Sigmoid colon (tissue), 4 donors: Measurements from ENCODE around the gene IL9.

Experiments
- CTCF ChIP-seq, 4 experiments: fragments of 450-650 bp in 3 of 4; fragments of 200-600 bp in 1 of 4; IDR thresholded peaks; one replicate each; pipeline ENCODE4 v1.5.1; 2016 to 2019; ENCODE audit warnings: antibody characterized with exemption in 4 of 4, mild to moderate bottlenecking in 3 of 4, moderate library complexity in 2 of 4
- EP300 ChIP-seq, 4 donors: sonication (generic); formaldehyde crosslinking; IDR thresholded peaks; one replicate each; pipeline ENCODE4 v1.6.1; 2017; ENCODE audit warnings: antibody characterized with exemption in 4 of 4
- POLR2A ChIP-seq, 2 donors: fragments of 450-650 bp; IDR thresholded peaks; one replicate each; pipeline ENCODE4 v1.6.1; 2016; ENCODE audit warnings: antibody characterized with exemption in 2 of 2, mild to moderate bottlenecking in 2 of 2, moderate library complexity in 2 of 2
- POLR2AphosphoS5 ChIP-seq, 4 donors: sonication (generic); formaldehyde crosslinking; IDR thresholded peaks; one replicate each; pipeline ENCODE4 v1.6.1; 2017; ENCODE audit warnings: antibody characterized with exemption in 4 of 4

GRCh38 chr5:135920199-135920598, 24.6 kb upstream of the IL9 start:
- TF ChIP-seq CTCF (IDR thresholded peaks at IDR 0.05) (no peak), POLR2AphosphoS5 (IDR thresholded peaks at IDR 0.05) (no peak), POLR2A (IDR thresholded peaks at IDR 0.05) (no peak), EP300 (IDR thresholded peaks at IDR 0.05) (no peak)
